NCI-H2227 treated with DMSO at 0.1 percent for 48 hours (cell line): ENCODE measurements around the gene FBLN5.

Experiments
- DNase-seq: peaks from one replicate; lab custom pipeline; 2025; lab: John Stamatoyannopoulos, UW

Gene FBLN5

GRCh38 chr14:91945751-91946621 lies 1.5 kb downstream of the FBLN5 start:
- DNase-seq: no peak

DNA sequence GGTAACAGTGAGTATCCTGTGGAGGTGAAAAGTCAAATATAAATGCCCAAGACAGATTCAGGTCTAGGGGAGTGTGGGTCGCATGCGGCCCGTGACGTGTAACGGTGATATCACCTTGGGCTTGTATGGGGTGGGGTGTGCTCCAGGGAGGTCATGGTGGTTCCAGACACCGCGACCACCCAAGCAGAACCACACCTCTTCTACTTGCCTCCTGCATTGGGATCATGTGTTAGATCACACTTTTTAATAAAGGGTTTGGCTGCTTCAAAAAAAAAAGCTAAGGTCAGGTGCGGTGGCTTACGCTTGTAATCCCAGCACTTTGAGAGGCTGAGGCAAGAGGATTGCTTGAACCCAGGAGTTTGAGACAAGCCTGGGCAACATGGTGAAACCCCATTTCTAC lies 4.5 kb downstream of the FBLN5 start:
- DNase-seq: no peak

- DNase-seq: no peak
These were observed 5.4 kb downstream of the FBLN5 start for GRCh38 chr14:91942128-91942527.

DNA sequence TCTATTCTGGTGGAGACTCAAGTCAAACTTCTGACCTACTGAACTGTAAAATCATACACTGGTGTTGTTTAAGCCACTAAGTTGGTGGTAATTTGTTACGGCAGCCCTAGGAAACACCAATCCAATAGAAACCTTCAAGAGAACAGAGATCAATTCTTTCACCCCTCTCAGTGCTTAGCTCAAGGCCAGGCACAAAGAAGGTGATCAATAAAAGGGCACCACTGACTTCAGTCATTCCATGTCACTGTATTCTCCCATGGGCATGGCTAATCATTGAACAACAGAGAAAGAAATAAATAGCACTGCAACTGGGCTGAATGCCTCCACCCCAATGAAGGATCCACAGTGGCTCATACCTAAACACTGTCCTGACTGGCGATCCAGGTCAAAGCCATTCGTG lies 7.3 kb downstream of the FBLN5 start:
- no peak for DNase-seq

DNA sequence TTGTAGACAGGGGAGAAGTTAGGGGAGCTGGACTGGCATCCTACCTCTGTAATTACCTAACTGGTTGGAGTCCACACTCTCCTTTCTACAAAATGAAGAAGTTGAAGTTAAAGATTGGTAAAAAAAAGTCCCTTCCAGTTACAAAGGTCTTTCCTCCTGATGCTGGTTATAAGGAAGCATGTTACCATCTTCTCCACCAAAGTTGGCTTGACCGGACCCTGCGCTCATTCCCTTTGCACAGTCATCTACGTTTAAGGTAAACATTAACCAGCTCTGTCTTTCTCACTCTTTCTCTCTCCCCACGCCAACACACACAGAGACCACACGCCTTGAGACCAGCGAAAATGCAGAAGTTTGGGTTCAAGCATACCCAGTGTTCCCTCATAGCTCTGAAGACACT lies 11.9 kb downstream of the FBLN5 start:
- no peak for DNase-seq

DNA sequence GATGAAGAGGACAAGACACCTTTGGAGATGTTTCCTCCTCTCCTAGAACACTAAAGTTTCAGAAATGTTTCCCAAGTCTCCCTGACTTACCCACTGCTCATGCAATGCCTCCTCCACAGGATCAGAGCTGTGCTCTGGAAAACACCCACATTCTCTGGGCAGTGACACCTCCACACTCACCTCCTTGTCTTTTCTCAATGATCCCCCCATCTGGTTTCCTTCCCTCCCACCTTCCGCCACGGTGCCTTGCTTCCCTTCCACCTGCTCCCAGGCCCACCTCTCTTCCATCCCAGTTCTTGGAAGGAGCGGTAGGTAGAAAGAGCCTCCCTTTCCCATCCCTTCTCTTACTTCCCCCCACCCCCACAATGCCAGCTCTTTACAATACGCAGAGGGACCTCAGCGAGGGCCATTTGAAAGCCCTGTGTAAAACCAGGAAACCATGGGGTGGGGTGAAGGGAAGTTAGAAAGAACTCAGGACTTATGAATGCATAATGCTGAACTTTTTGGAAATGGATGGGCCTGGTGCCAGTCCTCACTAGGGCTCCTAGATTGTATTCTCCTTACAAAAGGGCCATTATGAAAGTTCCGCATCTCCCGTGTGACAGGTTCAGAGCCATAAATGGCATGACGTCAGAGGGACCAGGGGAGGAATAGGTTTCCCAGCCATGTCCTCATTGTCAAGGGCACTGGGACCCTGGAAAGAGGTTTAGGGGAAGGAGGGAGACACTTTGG lies 12.8 kb downstream of the FBLN5 start:
- DNase-seq: no peak

DNA sequence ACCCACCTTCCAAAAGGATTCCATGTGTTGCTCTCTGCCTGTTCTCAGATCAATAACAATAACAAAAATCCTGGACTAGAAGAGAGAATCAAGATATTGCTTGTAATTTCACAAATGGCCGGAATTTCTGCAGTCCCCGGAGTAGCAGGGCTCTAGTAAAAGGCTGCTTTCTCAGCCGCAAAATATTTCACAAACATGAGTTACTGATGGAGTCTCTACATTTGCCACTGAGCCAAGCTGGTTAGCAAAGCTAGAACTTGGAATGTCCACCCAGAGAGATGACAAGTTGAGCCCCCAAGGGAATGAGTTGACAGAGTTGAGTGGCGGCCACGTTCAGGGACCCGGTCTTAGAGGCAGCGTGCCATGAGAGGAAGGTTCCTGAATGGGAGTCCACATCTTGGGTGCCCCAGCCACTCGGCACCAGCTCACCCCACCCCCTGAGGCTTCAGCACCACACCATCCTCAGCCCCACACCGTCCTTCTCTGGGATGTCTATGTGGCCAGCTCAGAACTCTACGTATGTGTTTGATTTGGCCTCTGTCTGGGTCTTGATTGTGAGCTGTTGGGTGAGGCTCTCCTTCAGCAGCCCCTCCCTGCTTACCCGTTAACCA lies 15.9 kb downstream of the FBLN5 start:
- DNase-seq: no peak

- no peak for DNase-seq
These were observed 17.8 kb downstream of the FBLN5 start for GRCh38 chr14:91929700-91930099.

GRCh38 chr14:91927800-91928199 lies 19.7 kb downstream of the FBLN5 start:
- DNase-seq: no peak

DNA sequence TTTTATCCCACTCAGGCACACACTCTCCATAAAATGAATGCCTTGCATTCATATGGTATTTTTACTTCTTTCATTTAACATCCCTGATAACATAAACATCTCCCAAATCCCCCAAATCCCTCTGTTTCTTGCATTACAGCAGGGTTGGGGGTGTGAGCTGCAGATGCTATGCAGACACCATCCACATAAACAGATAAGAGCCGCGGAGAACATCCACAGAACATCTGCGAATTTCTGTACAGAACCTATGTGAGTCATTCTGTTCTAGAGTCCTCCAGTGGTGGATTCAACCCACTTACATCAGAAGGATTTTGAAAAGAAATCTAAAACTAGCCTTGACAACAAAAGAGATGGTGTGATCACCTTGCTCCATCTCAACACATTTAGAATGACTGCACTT lies 20.3 kb downstream of the FBLN5 start:
- no peak for DNase-seq

GRCh38 chr14:91926131-91926890 lies 21.2 kb downstream of the FBLN5 start:
- no peak for DNase-seq

DNA sequence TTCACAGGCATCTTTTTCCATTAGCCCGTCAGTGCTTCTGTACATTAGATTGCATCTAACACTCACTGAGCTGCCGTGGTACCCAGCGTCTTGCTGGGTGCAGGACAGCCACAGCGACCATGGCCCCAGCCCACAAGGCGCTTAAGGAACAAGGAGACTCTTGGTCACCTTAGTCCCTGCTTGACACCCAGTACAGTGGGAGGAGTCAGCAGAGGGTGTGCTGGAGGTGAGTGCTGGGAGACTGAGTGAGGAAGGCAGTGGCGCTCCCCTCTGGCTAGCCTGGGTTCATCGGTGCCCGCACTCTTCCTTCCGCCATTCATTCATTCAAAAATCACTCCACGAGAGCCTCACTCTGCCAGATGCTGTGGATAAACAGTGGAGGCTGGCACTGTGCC lies 21.8 kb downstream of the FBLN5 start:
- DNase-seq: no peak

GRCh38 chr14:91925001-91925726 lies 22.3 kb downstream of the FBLN5 start:
- DNase-seq: no peak

DNA sequence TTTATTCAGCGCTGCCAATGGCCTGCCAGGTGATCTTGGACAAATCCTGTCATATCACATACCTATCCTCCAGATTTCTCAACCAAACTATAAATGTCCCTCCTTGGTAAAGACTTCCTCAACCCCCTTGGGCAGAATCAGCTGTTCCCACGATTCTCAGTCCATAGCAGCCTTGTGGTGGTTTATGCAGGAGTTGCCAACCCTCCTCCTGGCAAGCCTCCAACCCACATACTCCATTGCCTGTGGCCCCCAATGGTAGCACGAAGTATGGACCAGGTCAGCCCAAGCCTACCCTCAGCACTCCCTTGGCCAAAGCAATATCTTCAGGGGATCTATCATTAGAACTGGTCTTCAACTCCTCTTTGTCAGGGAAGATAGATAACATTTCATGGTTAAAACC lies 27.0 kb downstream of the FBLN5 start:
- no peak for DNase-seq

DNA sequence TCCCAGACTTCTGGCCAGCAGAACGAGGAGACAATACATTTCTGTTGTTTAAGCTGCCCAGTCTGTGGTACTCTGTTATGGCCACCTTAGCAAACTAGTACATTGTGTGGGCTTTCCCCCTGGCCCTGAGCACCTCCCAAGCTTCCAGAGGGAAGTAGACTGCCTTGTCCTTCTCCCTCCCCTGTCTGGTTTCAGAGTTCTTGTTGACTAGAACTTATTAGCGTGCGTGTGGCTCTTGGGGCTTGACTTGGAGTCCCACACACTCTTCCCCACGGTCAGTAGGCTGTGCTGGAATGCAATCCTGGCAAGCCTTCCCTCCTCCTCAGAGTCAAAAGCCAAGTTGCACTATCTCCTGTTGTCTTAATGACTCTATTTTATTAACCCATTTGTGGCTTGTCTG lies 27.7 kb downstream of the FBLN5 start:
- DNase-seq: no peak

GRCh38 chr14:91918186-91918883 lies 29.2 kb downstream of the FBLN5 start:
- DNase-seq: no peak

GRCh38 chr14:91912035-91912434 lies 35.5 kb downstream of the FBLN5 start:
- DNase-seq: no peak

DNA sequence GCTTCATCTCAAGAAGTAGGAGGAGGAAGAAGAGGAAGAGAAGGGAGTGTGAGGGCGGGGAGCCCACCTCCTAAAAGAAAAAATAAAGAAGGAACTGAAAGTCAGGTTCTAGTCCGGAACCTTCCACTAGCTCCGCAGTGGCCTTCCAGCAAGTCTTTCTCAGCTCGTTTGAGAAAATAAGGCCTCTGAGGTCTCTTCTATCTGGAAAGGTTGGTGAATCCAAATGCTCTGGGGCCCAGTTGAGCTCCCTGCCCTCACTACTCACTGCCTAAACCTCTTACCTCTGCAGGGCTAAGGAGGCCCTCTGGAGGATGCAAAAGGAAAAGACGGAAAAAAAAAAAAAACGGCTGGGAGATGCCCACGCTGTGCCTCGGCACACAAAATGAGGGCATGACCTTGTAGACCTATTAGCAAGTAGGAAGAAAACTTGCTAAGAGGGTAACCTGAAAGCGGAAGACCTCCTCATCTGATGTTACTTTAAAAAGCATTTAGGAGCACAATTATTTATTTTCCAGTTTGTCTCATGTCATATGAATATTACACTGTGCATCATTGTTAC lies 35.9 kb downstream of the FBLN5 start:
- no peak for DNase-seq

- no peak for DNase-seq
These were observed 37.3 kb downstream of the FBLN5 start for GRCh38 chr14:91910196-91910595.

DNA sequence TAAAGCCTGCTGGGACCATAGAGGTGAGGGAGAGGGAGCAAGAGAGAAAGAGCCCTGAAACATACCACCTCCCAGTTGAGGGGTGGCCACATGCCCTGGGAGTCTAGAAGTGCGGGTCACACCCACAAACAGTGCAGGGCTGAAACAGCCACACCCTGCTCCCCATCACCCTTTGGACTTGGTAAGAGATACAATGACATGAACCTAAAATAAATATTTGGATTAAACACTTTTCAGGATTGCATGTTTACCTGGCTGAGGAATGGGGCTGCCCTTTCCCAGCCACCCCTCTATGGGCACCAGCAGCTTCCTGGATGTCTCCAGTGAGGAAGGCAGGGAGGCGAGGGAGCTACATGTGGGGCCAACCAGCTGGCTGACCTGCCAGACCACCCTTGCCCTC lies 41.1 kb downstream of the FBLN5 start:
- DNase-seq: no peak
